GM18861 (cell line): ENCODE data around the gene CELF4.
A peak's percentile ranks its signal among the peaks of the same experiment; 100 is the strongest.

Experiments
- ATAC-seq: cut with Tn5 transposase; IDR thresholded peaks from one replicate; pipeline ENCODE4 v1.9.1; 2021; ENCODE audit not compliant: unreplicated experiment

The CELF4 gene

DNA sequence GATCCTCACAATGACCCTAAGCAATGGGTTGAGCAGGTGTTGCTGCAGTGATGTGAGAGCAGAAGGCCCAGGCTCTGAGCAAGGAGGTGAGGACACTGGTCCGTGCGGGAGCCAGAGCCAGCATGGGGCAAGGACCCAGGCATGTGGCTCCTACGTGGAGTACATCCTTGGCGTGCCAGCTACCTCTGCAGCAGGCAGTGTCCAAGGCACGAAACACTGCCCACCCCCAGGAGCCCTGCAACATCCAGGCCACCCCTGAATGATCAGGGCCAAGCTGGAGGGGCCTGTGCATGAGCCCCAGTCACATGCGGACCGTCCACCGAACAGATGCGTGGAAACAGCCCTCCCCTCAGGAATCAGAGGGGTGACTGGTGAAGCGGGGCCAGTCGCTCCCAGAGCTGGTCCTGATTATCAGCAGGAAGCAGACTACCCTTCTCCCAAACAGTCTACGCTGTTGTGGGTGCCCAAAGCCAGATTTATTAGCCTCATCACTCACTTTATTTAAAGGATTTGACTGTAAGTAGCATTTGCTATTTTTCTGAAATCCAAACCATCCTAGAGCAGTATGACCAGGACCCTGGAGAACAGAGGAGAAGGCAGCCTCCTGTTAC lies 16.8 kb downstream of the CELF4 start:
- no peak for ATAC-seq

DNA sequence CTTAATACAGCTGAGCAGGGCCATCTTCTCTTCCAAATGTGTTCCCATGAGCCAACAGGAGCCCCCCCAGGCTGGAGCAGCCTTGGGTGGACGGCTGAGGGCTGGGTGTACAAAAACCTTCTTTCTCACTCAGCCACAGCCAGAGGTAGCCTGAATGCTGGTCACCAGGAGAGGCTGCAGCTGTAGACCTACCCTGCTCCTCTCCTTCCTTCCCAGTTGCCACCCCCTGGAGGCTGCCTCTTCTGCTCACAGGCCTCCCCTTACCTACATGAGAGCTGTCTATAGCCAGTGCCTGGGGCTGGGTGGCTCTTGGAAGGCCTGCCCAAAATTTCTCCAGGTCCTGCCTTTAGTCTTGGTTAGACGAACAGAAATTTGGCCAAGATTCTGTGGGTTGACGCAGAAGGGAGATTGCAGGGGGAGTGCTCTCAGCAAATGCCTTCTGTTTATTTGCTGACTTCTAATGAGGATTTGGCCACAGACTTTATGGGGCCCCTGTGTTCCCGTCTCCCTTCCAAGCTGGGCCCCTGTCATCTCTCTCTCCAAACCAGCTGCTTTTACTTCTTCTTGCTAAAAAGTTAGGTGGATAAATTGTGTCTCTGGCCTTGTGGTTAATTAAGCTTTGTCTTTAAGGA lies 18.3 kb downstream of the CELF4 start:
- no peak for ATAC-seq

DNA sequence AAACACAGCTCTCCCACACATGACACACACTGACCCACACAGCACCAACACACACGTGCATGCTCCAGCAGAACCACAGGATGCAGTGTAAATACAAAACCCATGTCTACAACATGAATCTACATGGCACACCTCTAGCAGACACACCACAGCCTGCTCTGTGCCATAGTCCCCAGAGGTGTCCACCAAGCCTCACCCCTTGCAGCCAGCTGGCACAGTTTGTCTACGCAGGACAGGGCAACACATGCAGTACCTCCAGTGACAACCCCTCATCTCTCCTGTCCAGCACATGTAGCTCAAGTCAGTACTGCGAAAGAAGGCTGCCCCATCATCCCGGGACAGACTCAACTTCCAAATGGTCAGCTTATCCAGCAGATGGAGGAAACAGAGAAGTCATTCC lies 18.9 kb downstream of the CELF4 start:
- ATAC-seq, result no peak

GRCh38 chr18:37546272-37546537 lies 19.4 kb downstream of the CELF4 start:
- no peak for ATAC-seq

DNA sequence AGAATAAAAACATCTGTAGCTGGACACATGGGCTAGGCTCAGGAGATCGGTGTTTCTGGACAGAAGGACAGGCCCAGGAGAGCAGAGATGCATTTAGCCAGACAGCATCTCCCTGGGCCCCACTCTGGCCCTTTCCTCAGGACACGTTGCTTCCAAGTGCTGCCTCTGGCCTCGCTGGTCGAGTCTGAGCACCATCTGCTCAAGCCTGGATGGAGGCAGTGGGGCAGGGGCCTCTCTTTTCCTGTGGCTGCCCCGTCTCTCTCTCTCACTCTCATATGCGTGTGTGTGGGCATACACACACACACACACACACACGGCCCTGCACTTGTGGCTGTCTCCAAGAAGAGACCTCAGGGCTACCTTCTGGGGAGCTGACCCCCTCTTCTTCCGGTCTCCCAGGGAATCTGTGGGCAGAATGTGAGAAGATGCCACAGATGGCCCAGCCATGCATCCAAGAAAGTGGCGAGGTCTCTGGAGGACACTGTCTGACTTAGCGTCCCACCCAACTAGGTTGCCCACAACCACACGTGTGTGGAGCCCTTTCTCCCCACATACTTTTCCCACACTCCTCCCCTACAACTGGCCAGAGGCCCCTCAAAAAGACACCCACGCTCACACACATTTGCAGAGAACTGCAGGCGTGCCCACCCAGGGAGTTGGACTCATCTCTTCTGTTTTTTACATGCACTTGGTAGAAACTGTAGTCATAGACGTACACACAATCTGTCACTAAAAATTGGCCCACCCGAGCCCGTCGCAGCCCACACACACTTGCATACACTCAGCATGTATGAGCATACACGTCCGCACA lies 19.9 kb downstream of the CELF4 start:
- ATAC-seq, result no peak

- ATAC-seq, result no peak
These were observed 20.9 kb downstream of the CELF4 start for GRCh38 chr18:37544713-37545112.

- ATAC-seq, result no peak
These were observed 21.4 kb downstream of the CELF4 start for GRCh38 chr18:37544217-37544616.

DNA sequence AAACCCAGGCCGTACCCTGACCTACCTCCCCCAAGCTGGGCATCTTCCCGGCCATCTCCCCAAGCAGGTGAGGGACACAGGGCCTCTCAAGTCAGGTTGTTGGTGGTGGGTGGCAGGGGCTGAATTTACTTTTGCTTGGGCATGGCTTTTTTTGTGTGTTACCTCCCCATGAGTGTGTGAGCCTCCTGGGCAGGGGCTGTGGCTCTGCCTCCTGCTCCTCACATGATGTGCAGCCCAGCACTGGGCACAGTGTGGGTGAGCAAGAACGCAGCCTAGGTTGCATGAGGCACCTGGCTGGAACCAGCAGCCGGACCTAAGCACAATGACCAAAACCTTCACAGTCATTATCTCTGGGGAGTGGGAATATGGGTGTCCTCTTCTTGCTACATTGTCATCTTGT lies 22.3 kb downstream of the CELF4 start:
- ATAC-seq, result no peak

DNA sequence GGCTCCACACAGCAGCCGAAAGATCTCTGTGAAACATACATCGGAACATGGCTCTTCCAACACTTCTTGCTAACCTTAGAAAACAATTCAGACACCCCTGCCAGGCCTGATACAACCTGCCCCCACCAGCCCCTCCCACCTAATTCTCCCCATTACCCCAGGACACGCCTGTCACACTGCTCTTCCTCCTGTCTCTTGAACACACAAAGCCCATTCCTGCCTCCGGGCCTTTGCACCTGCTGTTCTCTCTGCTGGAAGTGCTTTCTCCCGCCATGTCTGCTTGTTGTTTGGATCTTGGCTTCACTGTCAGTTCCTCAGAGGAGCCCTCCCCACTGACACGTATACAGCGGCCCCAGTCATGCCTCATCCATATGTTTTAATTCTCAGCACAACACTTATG lies 24.1 kb downstream of the CELF4 start:
- ATAC-seq, result no peak

DNA sequence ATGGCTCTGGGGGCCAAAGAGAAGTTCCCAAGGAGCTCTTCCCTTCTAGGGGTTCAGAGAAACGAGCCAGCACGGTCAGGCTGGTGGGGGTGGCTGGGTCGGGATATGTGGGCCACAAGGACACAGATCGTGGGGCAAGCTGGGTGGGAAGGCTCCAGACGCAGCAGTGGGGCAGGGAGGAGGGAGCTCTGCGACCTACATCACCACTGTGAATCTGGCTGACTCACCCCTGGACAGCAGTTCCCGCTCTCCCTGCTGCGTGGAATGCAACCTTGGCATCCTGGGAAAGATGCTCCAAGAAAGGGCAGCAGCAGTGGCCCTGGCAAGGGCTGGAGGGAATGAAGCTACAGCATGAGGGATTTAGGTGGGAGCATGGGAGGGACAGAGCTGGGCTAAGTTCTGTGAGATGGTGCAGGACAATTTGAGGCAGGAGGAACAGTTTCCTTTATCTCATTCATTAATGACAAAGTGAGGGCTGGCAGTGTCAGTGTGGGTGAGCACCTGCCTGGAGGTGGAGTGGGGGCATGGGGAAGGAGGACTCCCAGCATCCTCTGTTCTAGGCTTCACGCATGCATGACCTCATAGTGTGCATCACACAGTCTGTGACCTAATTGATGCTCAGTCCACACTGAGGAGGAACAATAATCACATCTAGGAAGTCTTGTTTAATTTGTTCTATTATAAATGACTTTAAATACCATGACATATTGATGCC lies 25.0 kb downstream of the CELF4 start:
- ATAC-seq, result no peak

GRCh38 chr18:37539236-37539635 lies 26.4 kb downstream of the CELF4 start:
- no peak for ATAC-seq

GRCh38 chr18:37538526-37539205 lies 26.9 kb downstream of the CELF4 start:
- no peak for ATAC-seq

DNA sequence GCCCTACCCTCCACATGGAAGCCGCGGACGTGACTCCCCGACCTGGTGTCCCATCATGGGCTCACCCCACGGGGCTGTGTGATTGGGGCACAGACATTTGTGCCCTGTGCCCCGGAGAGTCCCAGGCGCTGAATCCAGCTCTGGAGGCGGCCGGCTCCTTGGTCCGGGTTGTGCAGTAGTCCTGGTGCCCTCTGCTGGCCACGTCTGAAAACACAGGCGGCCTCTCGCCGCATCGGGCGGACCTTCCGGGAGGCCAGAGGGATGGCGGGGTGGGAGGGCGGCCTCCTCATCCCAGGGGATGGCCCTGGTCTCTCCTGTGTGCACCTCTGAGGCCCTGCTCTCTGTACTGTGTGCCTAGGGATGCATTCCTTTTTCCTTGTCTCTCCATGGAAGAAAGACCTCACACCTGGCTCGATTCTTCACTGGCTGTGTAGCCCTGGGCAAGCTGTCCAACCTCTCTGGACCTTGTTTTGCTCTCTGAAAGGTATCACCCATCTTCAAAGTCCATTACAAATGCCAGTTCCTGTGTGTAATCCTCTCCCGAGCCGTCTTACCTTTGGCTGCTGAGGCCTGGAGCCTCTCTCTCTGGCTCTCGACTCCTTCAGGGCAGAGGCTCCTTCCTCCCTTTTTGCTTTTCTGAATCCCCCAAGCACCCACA lies 27.6 kb downstream of the CELF4 start:
- ATAC-seq, result peak; percentile 78

DNA sequence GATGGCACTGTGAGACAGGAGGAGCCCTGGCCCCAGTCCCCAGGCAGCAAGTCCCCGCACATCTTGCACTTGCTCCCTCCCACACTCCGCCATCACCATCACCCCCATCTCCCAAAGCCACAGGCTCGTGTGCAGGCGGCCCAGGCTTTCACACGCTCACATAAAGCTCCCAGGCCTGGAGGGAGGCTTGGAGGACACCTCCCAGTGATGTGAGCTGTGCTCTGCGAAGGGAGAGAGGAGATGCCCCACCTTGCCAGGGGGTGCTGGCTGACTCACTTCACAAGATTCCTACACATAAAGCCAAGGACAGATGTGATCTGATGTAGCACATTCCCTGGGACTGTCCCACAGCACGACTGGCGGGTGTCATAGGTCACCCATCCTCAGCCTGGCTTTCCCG lies 28.9 kb downstream of the CELF4 start:
- ATAC-seq, result no peak

DNA sequence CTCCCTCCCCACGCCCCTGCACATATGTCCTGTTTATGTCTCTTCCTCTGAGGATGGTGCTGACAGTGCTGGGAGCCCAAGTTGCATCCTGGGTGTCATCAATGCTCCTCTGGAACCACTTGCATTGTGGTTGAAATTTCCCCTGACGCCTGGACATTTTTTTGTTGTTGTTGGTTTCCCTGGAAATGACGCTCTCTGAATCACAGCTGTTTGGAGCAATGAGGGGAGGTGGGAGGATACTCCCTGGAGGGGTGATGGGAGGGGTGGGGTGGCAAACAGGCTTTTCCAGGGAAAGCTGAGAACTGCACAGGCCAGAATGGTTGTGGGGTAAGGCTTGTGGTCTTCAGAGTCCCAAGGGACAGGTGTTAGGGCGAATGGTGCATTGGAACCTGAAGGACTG lies 29.6 kb downstream of the CELF4 start:
- ATAC-seq, result no peak

- ATAC-seq, result no peak
These were observed 31.0 kb downstream of the CELF4 start for GRCh38 chr18:37534627-37535026.

DNA sequence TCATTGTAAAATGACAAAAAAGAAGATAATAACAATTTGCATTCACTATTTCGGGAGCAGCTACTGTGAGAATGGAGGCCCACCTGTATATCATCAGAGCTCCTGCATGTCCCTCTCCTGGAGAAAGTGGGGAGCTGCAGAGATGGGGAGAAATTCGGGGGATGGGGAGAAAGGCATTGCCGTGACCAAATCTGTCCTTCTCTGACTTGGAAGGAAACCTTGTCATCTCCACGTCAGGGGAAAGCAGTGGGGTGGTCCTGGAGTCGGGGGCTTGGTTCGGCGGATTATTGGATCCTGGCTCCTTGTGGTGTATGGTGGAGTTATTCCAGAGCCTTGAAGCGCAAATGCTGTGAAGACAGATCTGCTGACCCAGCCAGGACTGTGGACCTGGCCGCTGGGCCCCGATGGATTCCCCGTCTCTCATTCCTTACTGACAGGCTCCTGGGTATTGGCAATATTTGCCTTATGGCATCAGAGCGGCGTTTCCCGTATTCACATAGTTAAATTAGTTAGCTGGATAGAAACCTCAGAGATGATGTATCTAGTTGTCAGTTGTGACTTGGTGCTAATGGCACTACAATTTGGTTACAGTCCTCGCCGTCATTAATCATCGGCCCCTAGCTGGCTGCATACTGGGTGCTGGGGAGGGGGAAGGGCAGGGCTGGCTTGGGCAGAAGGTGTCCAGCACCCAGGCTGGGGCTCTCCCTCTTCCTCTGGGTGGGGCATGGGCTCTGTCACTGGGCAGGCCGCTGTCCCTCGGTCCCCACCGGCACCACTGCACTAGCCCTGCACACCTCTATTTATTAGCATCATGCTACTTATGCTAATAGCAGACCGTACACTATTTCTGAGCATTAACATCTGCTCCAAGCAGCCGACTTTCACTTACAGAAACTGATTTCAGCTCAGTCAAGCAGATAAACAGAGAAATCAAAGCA lies 31.7 kb downstream of the CELF4 start:
- no peak for ATAC-seq

DNA sequence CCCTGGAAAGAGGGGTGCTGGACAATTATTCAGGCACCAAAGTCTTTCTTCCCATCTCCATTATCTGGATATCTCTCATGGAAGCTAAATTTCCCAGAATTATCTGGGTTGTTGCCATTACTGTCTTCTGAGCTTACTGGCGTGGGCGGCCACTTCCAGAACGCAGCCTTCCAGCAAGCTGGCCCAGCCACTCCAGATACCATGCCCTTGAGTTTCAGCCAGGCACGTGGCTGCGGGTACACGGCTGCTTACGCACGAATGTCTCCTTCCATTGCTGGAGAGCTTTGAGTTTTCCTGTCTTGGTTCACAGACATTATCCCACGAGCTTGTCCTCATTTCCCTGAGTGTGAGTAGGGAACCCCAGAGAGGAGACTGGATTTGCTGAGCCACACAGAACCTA lies 32.7 kb downstream of the CELF4 start:
- ATAC-seq, result no peak

DNA sequence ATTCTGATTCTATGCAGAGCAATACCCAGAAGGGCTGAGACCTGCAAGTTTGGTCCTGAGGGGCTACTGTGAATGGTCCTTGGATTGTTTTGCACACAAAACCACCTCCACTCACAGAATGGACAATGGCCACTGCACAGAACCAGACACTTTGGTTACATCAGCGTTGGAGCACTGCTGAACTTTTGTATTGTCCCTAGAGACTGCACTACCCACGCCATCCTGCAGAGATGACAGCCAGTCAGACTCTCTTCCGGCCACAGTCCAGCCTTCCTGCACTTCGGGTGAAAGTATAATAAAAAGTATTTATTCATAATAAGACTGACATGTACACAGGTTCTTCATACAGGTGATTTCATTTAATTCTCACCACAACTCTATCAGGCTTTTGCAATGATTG lies 35.7 kb downstream of the CELF4 start:
- peak; percentile 94 for ATAC-seq

- ATAC-seq, result no peak
These were observed 36.3 kb downstream of the CELF4 start for GRCh38 chr18:37529296-37529695.
